ENCODE results near the gene TNNT2. TPM values are rescaled to one million over a fixed set of nuclear protein-coding genes. Genes with fewer than 3 reads are reported as not detected.

TNNT2 gene
- total and polyA plus RNA-seq, 2 donors (not counting 1 experiment from before 2014, with no cell fraction given): not detected

DNA sequence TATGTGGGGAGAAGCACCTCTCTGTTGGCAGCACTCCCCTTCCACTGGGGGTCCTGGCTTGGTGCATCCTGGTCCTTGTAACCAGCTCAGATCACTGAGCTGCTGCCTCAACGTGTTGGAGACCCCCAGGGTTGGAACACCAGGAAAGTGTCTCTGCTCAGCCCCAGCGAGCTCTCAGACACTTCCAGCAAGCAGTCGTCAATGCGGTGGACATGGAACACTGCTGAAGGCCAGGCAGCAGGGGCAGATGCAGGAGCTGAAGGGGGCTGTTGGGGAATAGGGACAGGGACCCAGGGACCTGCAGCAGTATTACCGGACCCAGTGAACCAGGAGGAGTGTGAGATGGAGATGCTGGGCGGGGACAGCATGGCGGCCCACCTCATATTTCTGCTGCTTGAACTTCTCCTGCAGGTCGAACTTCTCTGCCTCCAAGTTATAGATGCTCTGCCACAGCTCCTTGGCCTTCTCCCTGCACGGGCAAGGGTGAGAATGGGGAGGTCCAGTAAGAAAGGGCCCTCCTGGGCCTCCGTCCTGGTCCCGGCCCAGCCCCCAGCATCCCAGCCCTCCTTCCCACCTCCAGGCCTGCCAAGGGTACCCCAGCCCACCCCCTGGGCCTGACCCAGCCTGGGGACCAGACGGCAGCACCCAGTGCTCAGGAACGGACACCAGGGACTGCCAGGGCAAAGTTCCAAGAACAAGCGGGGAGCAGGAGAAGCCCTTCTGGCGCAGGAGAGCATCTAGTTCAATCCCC, 16.4 kb downstream of the TNNT2 start:
- CTCF ChIA-PET: no interaction called here
- intact Hi-C loops (cut with micrococcal nuclease): no loop called here
- no peak for TF ChIP-seq EZH2 (IDR thresholded peaks at IDR 0.05; ENCODE audit: borderline replicate concordance, insufficient read depth, low read depth, low read length, poor library complexity, severe bottlenecking)
- TF ChIP-seq, protein P1, sequence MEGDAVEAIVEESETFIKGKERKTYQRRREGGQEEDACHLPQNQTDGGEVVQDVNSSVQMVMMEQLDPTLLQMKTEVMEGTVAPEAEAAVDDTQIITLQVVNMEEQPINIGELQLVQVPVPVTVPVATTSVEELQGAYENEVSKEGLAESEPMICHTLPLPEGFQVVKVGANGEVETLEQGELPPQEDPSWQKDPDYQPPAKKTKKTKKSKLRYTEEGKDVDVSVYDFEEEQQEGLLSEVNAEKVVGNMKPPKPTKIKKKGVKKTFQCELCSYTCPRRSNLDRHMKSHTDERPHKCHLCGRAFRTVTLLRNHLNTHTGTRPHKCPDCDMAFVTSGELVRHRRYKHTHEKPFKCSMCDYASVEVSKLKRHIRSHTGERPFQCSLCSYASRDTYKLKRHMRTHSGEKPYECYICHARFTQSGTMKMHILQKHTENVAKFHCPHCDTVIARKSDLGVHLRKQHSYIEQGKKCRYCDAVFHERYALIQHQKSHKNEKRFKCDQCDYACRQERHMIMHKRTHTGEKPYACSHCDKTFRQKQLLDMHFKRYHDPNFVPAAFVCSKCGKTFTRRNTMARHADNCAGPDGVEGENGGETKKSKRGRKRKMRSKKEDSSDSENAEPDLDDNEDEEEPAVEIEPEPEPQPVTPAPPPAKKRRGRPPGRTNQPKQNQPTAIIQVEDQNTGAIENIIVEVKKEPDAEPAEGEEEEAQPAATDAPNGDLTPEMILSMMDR (IDR thresholded peaks at IDR 0.05): no peak

DNA sequence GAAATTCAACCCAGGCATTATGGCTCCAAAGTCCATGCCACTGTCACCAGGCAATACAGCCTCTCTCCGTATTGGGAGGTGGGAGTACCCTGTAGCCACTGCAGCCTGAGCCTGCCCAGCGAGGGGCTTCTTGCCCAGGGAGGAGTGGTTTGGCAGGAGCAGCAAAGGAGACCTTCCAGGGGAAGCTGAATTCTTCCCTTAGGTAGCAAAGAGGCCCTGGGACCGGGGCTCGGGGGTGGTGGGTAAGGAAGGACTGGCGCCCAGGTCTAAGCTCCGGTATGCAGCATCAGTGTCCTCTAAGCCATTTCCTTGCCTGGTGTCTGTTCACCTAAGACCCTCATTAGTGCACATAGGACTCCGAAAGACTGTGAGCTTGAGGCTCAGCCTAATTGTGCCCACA, 17.0 kb downstream of the TNNT2 start:
- Mint-ChIP-seq H3K9me3 (ENCODE audit: insufficient read depth) (no peaks in the 10 kb centered on the region), H3K4me1 (no peaks in the 10 kb centered on the region), H3K27me3 (peaks cover 16% of the 10 kb centered on the region), H3K27ac (no peak overlapping the region), H3K4me3 (no peak overlapping the region)
- H3K9ac ChIP-seq (ENCODE audit: low read length): no peak overlapping the region
- DNase-seq (no peak), ATAC-seq (ENCODE audit: low read depth) (no peak)
- no peak overlapping the region for H3K4me2 ChIP-seq (replicated peaks; ENCODE audit: low read depth, low read length, poor library complexity, severe bottlenecking)
- H2AFZ ChIP-seq (ENCODE audit: insufficient read depth, low read depth, low read length, poor library complexity, severe bottlenecking): no peak overlapping the region
- ChIA-PET CTCF (no interaction called here), POLR2A (no interaction called here)
- no peaks in the 10 kb centered on the region for H3K79me2 ChIP-seq (ENCODE audit: control insufficient read depth, insufficient read depth, low read length)
- H3K27ac ChIP-seq (ENCODE audit: low read length in 2 of 2): no peak overlapping the region
- no peaks in the 10 kb centered on the region for H3K9me3 ChIP-seq (ENCODE audit: control extremely low read depth in 1 of 3, control insufficient read depth in 2 of 3, insufficient read depth in 1 of 3, low read length in 2 of 3)
- no peaks in the 10 kb centered on the region for H3K4me1 ChIP-seq (ENCODE audit: control insufficient read depth in 2 of 2, insufficient read depth in 2 of 2, low read length in 2 of 2)
- peaks cover 0 to 7% (median 0%) of the 10 kb centered on the region in 4 experiments for H3K27me3 ChIP-seq (replicated peaks in 1 of 4; ENCODE audit: control extremely low read depth in 1 of 4, control insufficient read depth in 3 of 4, insufficient read depth in 4 of 4, low read length in 3 of 4)
- TF ChIP-seq, protein P1 (IDR thresholded peaks at IDR 0.05): no peak
- no peak for TF ChIP-seq EZH2 (IDR thresholded peaks at IDR 0.05; ENCODE audit: borderline replicate concordance, insufficient read depth, low read depth, low read length, poor library complexity, severe bottlenecking)
- H4K20me1 ChIP-seq (ENCODE audit: control insufficient read depth, insufficient read depth, low read length, poor library complexity, severe bottlenecking): no peaks in the 10 kb centered on the region
- intact Hi-C loops (cut with micrococcal nuclease): no loop called here
- H3K4me3 ChIP-seq (ENCODE audit: control extremely low read depth in 1 of 5, extremely low read depth in 1 of 5, insufficient read depth in 1 of 5, low read depth in 2 of 5, low read length in 4 of 5): no peak overlapping the region
- WGBS (ENCODE audit: insufficient coverage): 91% methylated on average over 6 of the region's 7 CpGs
- H3K36me3 ChIP-seq (replicated peaks in 1 of 2; ENCODE audit: control extremely low read depth in 1 of 2, control insufficient read depth in 1 of 2, extremely low read depth in 1 of 2, insufficient read depth in 2 of 2, low read length in 1 of 2): no peaks in the 10 kb centered on the region

More for the DNA sequence above, 16.4 kb downstream of the TNNT2 start:
- Mint-ChIP-seq H3K4me1 (no peaks in the 10 kb centered on the region), H3K4me3 (no peak overlapping the region), H3K27ac (no peak overlapping the region), H3K27me3 (peaks cover 16% of the 10 kb centered on the region), H3K9me3 (ENCODE audit: insufficient read depth) (no peaks in the 10 kb centered on the region)
- H3K27me3 ChIP-seq (replicated peaks in 1 of 4; ENCODE audit: control extremely low read depth in 1 of 4, control insufficient read depth in 3 of 4, insufficient read depth in 4 of 4, low read length in 3 of 4): peaks cover 0 to 7% (median 0%) of the 10 kb centered on the region in 4 experiments
- WGBS (ENCODE audit: insufficient coverage): 90% methylated on average over 12 of the region's 15 CpGs
- ATAC-seq (ENCODE audit: low read depth): no peak
- no peaks in the 10 kb centered on the region for H3K79me2 ChIP-seq (ENCODE audit: control insufficient read depth, insufficient read depth, low read length)
- H2AFZ ChIP-seq (ENCODE audit: insufficient read depth, low read depth, low read length, poor library complexity, severe bottlenecking): no peak overlapping the region
- H3K4me1 ChIP-seq (ENCODE audit: control insufficient read depth in 2 of 2, insufficient read depth in 2 of 2, low read length in 2 of 2): no peaks in the 10 kb centered on the region
- no peak overlapping the region for H3K27ac ChIP-seq (ENCODE audit: low read length in 2 of 2)
- H3K36me3 ChIP-seq (replicated peaks in 1 of 2; ENCODE audit: control extremely low read depth in 1 of 2, control insufficient read depth in 1 of 2, extremely low read depth in 1 of 2, insufficient read depth in 2 of 2, low read length in 1 of 2): no peaks in the 10 kb centered on the region
- no peak overlapping the region for H3K4me2 ChIP-seq (replicated peaks; ENCODE audit: low read depth, low read length, poor library complexity, severe bottlenecking)
- H3K9ac ChIP-seq (ENCODE audit: low read length): no peak overlapping the region
- no peak overlapping the region for H3K4me3 ChIP-seq (ENCODE audit: control extremely low read depth in 1 of 5, extremely low read depth in 1 of 5, insufficient read depth in 1 of 5, low read depth in 2 of 5, low read length in 4 of 5)
- no peaks in the 10 kb centered on the region for H3K9me3 ChIP-seq (ENCODE audit: control extremely low read depth in 1 of 3, control insufficient read depth in 2 of 3, insufficient read depth in 1 of 3, low read length in 2 of 3)
- H4K20me1 ChIP-seq (ENCODE audit: control insufficient read depth, insufficient read depth, low read length, poor library complexity, severe bottlenecking): no peaks in the 10 kb centered on the region
- POLR2A ChIA-PET: no interaction called here
- DNase-seq: no peak

All from B cell (primary cell).